ENCODE data around the gene THBD.

Gene THBD

GRCh38 chr20:23039885-23040508, 9.5 kb downstream of the THBD start:
- TF ChIP-seq USF1 (IDR thresholded peaks at IDR 0.05) (no peak), NFIC (IDR thresholded peaks at IDR 0.05) (no peak), ZBTB7A (IDR thresholded peaks at IDR 0.05; ENCODE audit: low read depth) (no peak), EP300 (IDR thresholded peaks at IDR 0.05; ENCODE audit: borderline replicate concordance) (no peak), EGR1 (IDR thresholded peaks at IDR 0.05) (no peak), YY1 (IDR thresholded peaks at IDR 0.05; ENCODE audit: low read depth) (no peak)

GRCh38 chr20:23039136-23039875, 10.2 kb downstream of the THBD start:
- TF ChIP-seq RAD21 (IDR thresholded peaks at IDR 0.05; ENCODE audit: low read depth) = no peak
- no peak for TF ChIP-seq ZBTB7A (IDR thresholded peaks at IDR 0.05; ENCODE audit: low read depth)
- TF ChIP-seq USF1 (IDR thresholded peaks at IDR 0.05) = no peak
- TF ChIP-seq EGR1 (IDR thresholded peaks at IDR 0.05) = no peak
- TF ChIP-seq TEAD4 (IDR thresholded peaks at IDR 0.05) = no peak
- no peak for TF ChIP-seq NFIC (IDR thresholded peaks at IDR 0.05)
- TF ChIP-seq CREB1 (IDR thresholded peaks at IDR 0.05; ENCODE audit: low read depth) = no peak
- no peak for TF ChIP-seq REST (IDR thresholded peaks at IDR 0.05; ENCODE audit: low read depth)
- TF ChIP-seq TCF12 (IDR thresholded peaks at IDR 0.05; ENCODE audit: low read depth) = no peak
- no peak for TF ChIP-seq CEBPB (IDR thresholded peaks at IDR 0.05)
- TF ChIP-seq TAF1 (IDR thresholded peaks at IDR 0.05; ENCODE audit: low read depth) = no peak
- TF ChIP-seq MAX (IDR thresholded peaks at IDR 0.05) = no peak
- no peak for TF ChIP-seq FOXM1 (IDR thresholded peaks at IDR 0.05; ENCODE audit: borderline replicate concordance, low read depth)
- no peak for TF ChIP-seq EP300 (IDR thresholded peaks at IDR 0.05; ENCODE audit: borderline replicate concordance)

GRCh38 chr20:23037017-23037481, 12.4 kb downstream of the THBD start:
- no peak for TF ChIP-seq CEBPB (IDR thresholded peaks at IDR 0.05)
- no peak for TF ChIP-seq EP300 (IDR thresholded peaks at IDR 0.05; ENCODE audit: borderline replicate concordance)
- no peak for TF ChIP-seq YY1 (IDR thresholded peaks at IDR 0.05; ENCODE audit: low read depth)
- no peak for TF ChIP-seq TEAD4 (IDR thresholded peaks at IDR 0.05)
- TF ChIP-seq CREB1 (IDR thresholded peaks at IDR 0.05; ENCODE audit: low read depth) = no peak
- no peak for TF ChIP-seq RAD21 (IDR thresholded peaks at IDR 0.05; ENCODE audit: low read depth)
- no peak for TF ChIP-seq ZBTB7A (IDR thresholded peaks at IDR 0.05; ENCODE audit: low read depth)
- TF ChIP-seq EGR1 (IDR thresholded peaks at IDR 0.05) = no peak
- no peak for TF ChIP-seq USF1 (IDR thresholded peaks at IDR 0.05)
- no peak for TF ChIP-seq TCF12 (IDR thresholded peaks at IDR 0.05; ENCODE audit: low read depth)
- TF ChIP-seq REST (IDR thresholded peaks at IDR 0.05; ENCODE audit: low read depth) = no peak
- no peak for TF ChIP-seq FOXM1 (IDR thresholded peaks at IDR 0.05; ENCODE audit: borderline replicate concordance, low read depth)
- TF ChIP-seq TAF1 (IDR thresholded peaks at IDR 0.05; ENCODE audit: low read depth) = no peak
- no peak for TF ChIP-seq NFIC (IDR thresholded peaks at IDR 0.05)
- no peak for TF ChIP-seq MAX (IDR thresholded peaks at IDR 0.05)

- no peak for TF ChIP-seq YY1 (IDR thresholded peaks at IDR 0.05; ENCODE audit: low read depth)
- TF ChIP-seq EGR1 (IDR thresholded peaks at IDR 0.05) = no peak
- no peak for TF ChIP-seq RAD21 (IDR thresholded peaks at IDR 0.05; ENCODE audit: low read depth)
- TF ChIP-seq CEBPB (IDR thresholded peaks at IDR 0.05) = no peak
- TF ChIP-seq REST (IDR thresholded peaks at IDR 0.05; ENCODE audit: low read depth) = no peak
- TF ChIP-seq EP300 (IDR thresholded peaks at IDR 0.05; ENCODE audit: borderline replicate concordance) = no peak
- no peak for TF ChIP-seq FOXM1 (IDR thresholded peaks at IDR 0.05; ENCODE audit: borderline replicate concordance, low read depth)
- TF ChIP-seq USF1 (IDR thresholded peaks at IDR 0.05) = no peak
- TF ChIP-seq TCF12 (IDR thresholded peaks at IDR 0.05; ENCODE audit: low read depth) = no peak
- TF ChIP-seq TEAD4 (IDR thresholded peaks at IDR 0.05) = no peak
- TF ChIP-seq CREB1 (IDR thresholded peaks at IDR 0.05; ENCODE audit: low read depth) = no peak
- TF ChIP-seq TAF1 (IDR thresholded peaks at IDR 0.05; ENCODE audit: low read depth) = no peak
- TF ChIP-seq NFIC (IDR thresholded peaks at IDR 0.05) = no peak
- no peak for TF ChIP-seq MAX (IDR thresholded peaks at IDR 0.05)
- TF ChIP-seq ZBTB7A (IDR thresholded peaks at IDR 0.05; ENCODE audit: low read depth) = no peak
Observed at GRCh38 chr20:23036371-23036770, 13.1 kb downstream of the THBD start.

Data from Ishikawa (cell line).